CD4-positive, alpha-beta memory T cell (primary cell): ENCODE measurements around the gene OR4F3. TPM values are rescaled to one million over a fixed set of nuclear protein-coding genes. Genes with fewer than 3 reads are reported as not detected.
"Not testable (repeated sequence)": the region's sequence is repeated elsewhere in the genome, so short reads cannot be mapped to it uniquely, and the experiment has no call there.

Source experiments
- CTCF ChIA-PET: fragments of 350-600 bp; sonication (Branson Sonifier 250); formaldehyde crosslinking; loops from one replicate; lab custom pipeline; 2021; ENCODE audit warnings: inconsistent platforms; ENCODE audit not compliant: partially characterized antibody; lab: Charles Lee
- POLR2A ChIA-PET: fragments of 350-600 bp; sonication (Branson Sonifier 250); formaldehyde crosslinking; loops from one replicate; lab custom pipeline; 2021; ENCODE audit not compliant: partially characterized antibody; lab: Charles Lee
- DNase-seq, 5 donors: peaks; one replicate each; pipeline versions ENCODE4 v3.0.0 to v3.0.0-alpha.2; 2020 to 2022; ENCODE audit warnings: mixed read lengths in 1 of 5
- H3K27ac ChIP-seq: one replicate; pipeline ENCODE4 v1.7.0; 2013; ENCODE audit warnings: low read depth, low read length
- H3K27me3 ChIP-seq: 2 replicates; pipeline ENCODE4 v1.7.0; 2013; ENCODE audit warnings: mild to moderate bottlenecking, low read length, moderate library complexity; ENCODE audit not compliant: insufficient read depth
- H3K36me3 ChIP-seq: 2 replicates; pipeline ENCODE4 v1.7.0; 2013; ENCODE audit warnings: mild to moderate bottlenecking, low read length, moderate library complexity; ENCODE audit not compliant: insufficient read depth
- H3K4me1 ChIP-seq: 2 replicates; pipeline ENCODE4 v1.7.0; 2013; ENCODE audit warnings: mild to moderate bottlenecking, low read length, moderate library complexity; ENCODE audit not compliant: insufficient read depth
- H3K4me3 ChIP-seq, 2 donors: one replicate each; pipeline ENCODE4 v1.7.0; 2013; ENCODE audit warnings: low read length in 2 of 2, mild to moderate bottlenecking in 1 of 2
- H3K9me3 ChIP-seq, 2 donors: one replicate each; pipeline ENCODE4 v1.7.0; 2013; ENCODE audit warnings: low read length in 2 of 2, control low read depth in 1 of 2; ENCODE audit not compliant: control insufficient read depth in 1 of 2
- H3K27ac Mint-ChIP-seq, 7 donors: one replicate each; pipeline ENCODE4 v1.8.0; 2020 to 2021; ENCODE audit warnings: mixed read lengths in 7 of 7, mild to moderate bottlenecking in 6 of 7, inconsistent platforms in 3 of 7, moderate library complexity in 3 of 7
- H3K27me3 Mint-ChIP-seq, 2 donors: one replicate each; pipeline ENCODE4 v1.8.0; 2020 to 2021; ENCODE audit warnings: mixed read lengths in 2 of 2
- H3K36me3 Mint-ChIP-seq, 2 donors: one replicate each; pipeline ENCODE4 v1.8.0; 2020 to 2021; ENCODE audit warnings: mixed read lengths in 2 of 2, inconsistent platforms in 1 of 2, mild to moderate bottlenecking in 1 of 2
- H3K4me1 Mint-ChIP-seq, 4 donors: one replicate each; pipeline ENCODE4 v1.8.0; 2020 to 2021; ENCODE audit warnings: mixed read lengths in 4 of 4, mild to moderate bottlenecking in 1 of 4
- H3K4me3 Mint-ChIP-seq, 8 donors: one replicate each; pipeline ENCODE4 v1.8.0; 2020 to 2021; ENCODE audit warnings: mixed read lengths in 8 of 8, mild to moderate bottlenecking in 7 of 8, moderate library complexity in 6 of 8, inconsistent platforms in 3 of 8
- H3K9me3 Mint-ChIP-seq, 8 donors: one replicate each; pipeline ENCODE4 v1.8.0; 2020 to 2021; ENCODE audit warnings: mixed read lengths in 8 of 8, mild to moderate bottlenecking in 5 of 8, inconsistent platforms in 3 of 8, moderate library complexity in 1 of 8
- intact Hi-C: fragments of 100-400 bp; cut with micrococcal nuclease; formaldehyde crosslinking; loops from one replicate; pipeline ENCODE4 v1.15.1; 2023
- polyA plus RNA-seq, 2 donors: library from polyadenylated mRNA; unstranded; fragments of 300-500 nt; fragmentation: Illumina TruSeq; gene quantifications; one replicate each; pipeline ENCODE4 v1.2.3, GENCODE V29; 2021
- total RNA-seq, 2 experiments: library from RNA; stranded (reverse); gene quantifications; one replicate each; pipeline ENCODE4 v1.2.3, GENCODE V29; 2021

The OR4F3 gene
- total RNA-seq (not detected), polyA plus RNA-seq (not detected)

GRCh38 chr5:181366968-181367367 is at the start of gene OR4F3:
OR4F3 (plus strand) TSS chr5:181367268.
- H3K36me3 ChIP-seq, H3K9me3 ChIP-seq, H3K27me3 Mint-ChIP-seq, POLR2A ChIA-PET, CTCF ChIA-PET, H3K4me3 Mint-ChIP-seq, DNase-seq, H3K27ac Mint-ChIP-seq, H3K4me3 ChIP-seq, H3K27me3 ChIP-seq, H3K36me3 Mint-ChIP-seq, H3K27ac ChIP-seq, H3K9me3 Mint-ChIP-seq, H3K4me1 ChIP-seq, H3K4me1 Mint-ChIP-seq, intact Hi-C loops: not testable (repeated sequence)

Other genes with a start within 250 kb of the OR4F3 start
- gene OR2V1, start 236.1 kb upstream of the OR4F3 start, total RNA-seq, result not detected
- not detected for gene OR2V1, start 236.1 kb upstream of the OR4F3 start, polyA plus RNA-seq
- not detected for gene OR2V2, start 219.7 kb upstream of the OR4F3 start, total RNA-seq
- not detected for gene OR2V2, start 219.7 kb upstream of the OR4F3 start, polyA plus RNA-seq
- gene TRIM7, start 162.1 kb upstream of the OR4F3 start, total RNA-seq, result 1 to 10 TPM; 3.3 to 4.2 TPM
- under 1 TPM; 0.63 to 0.69 TPM for gene TRIM7, start 162.1 kb upstream of the OR4F3 start, polyA plus RNA-seq
- gene TRIM41, start 144.0 kb upstream of the OR4F3 start, total RNA-seq, result 10 to 100 TPM; 39.9 to 40.7 TPM
- 1 to 10 TPM; 1.7 to 2.0 TPM for gene TRIM41, start 144.0 kb upstream of the OR4F3 start, polyA plus RNA-seq
- 1,000 to 10,000 TPM; 1,956 to 2,001 TPM for gene RACK1, start 123.4 kb upstream of the OR4F3 start, total RNA-seq
- gene RACK1, start 123.4 kb upstream of the OR4F3 start, polyA plus RNA-seq, result 1,000 to 10,000 TPM; 2,065 to 2,145 TPM
- 10 to 100 TPM; 73.0 to 76.8 TPM for gene TRIM52, start 106.1 kb upstream of the OR4F3 start, total RNA-seq
- gene TRIM52, start 106.1 kb upstream of the OR4F3 start, polyA plus RNA-seq, result 10 to 100 TPM; 19.4 to 47.2 TPM